ENCODE data around the gene HBP1.
"Not testable (repeated sequence)": the region's sequence is repeated elsewhere in the genome, so short reads cannot be mapped to it uniquely, and the experiment has no call there.

GRCh38 chr7:107220806-107221205, 52.0 kb downstream of the HBP1 start:
- TF ChIP-seq, protein P1, sequence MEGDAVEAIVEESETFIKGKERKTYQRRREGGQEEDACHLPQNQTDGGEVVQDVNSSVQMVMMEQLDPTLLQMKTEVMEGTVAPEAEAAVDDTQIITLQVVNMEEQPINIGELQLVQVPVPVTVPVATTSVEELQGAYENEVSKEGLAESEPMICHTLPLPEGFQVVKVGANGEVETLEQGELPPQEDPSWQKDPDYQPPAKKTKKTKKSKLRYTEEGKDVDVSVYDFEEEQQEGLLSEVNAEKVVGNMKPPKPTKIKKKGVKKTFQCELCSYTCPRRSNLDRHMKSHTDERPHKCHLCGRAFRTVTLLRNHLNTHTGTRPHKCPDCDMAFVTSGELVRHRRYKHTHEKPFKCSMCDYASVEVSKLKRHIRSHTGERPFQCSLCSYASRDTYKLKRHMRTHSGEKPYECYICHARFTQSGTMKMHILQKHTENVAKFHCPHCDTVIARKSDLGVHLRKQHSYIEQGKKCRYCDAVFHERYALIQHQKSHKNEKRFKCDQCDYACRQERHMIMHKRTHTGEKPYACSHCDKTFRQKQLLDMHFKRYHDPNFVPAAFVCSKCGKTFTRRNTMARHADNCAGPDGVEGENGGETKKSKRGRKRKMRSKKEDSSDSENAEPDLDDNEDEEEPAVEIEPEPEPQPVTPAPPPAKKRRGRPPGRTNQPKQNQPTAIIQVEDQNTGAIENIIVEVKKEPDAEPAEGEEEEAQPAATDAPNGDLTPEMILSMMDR (IDR thresholded peaks at IDR 0.05; ENCODE audit: insufficient read depth, low read length), result not testable (repeated sequence)
- TF ChIP-seq POLR2AphosphoS5 (IDR thresholded peaks at IDR 0.05; ENCODE audit: low read depth); SPI1 (IDR thresholded peaks at IDR 0.05; ENCODE audit: borderline replicate concordance, low read depth); GABPA (IDR thresholded peaks at IDR 0.05; ENCODE audit: low read depth); REST (IDR thresholded peaks at IDR 0.05; ENCODE audit: insufficient replicate concordance, low read depth): not testable (repeated sequence)

Measured in HL-60 (cell line).